ENCODE results near the gene NFIA.

DNA sequence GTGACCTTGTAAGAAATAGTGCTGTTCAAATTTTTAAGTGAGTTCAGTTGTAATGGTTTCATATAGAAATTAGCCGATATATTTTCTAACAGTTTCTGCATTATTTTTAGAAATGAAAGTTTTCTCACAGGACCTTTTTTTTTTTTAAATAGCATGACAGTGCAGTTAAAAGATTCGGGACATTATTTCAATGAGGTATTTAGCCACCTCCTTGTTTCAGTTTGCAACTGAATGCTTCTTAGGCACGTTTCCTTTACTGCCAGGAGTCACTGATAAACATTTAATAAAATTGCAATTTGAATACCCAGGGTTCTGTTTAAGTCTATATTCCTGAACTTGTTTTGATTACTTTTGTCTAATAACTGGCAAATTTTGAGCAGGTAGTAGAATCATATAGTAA lies 337.9 kb downstream of the NFIA start:
- TF ChIP-seq CTCF (conservative IDR thresholded peaks at IDR 0.05 in 1 of 2, IDR thresholded peaks at IDR 0.05 in 1 of 2; ENCODE audit: low read depth in 1 of 2, low read length in 2 of 2): no peak
- no peak for TF ChIP-seq EZH2 (IDR thresholded peaks at IDR 0.05; ENCODE audit: low read length, missing control alignments)

All from fibroblast of lung (primary cell).